ENCODE results near the gene PHOSPHO1.

PHOSPHO1 gene

DNA sequence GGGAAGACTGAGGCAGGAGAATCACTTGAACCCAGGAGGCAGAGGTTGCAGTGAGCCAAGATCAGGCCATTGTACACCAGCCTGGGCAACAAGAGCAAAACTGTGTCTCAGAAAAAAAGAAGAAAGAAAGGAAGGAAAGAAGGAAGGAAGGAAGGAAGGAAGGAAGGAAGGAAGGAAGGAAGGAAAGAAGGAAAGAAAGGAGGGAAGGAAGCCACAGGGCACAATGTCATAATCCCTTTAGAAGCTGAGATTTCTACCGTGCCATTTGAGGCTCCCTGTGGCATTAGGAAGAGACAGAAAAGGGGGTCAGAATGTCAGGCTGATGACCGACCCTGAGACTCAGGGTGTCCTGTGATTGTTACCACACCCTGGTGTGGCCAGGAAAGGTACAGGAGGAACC lies 26.8 kb downstream of the PHOSPHO1 start:
- no peak for TF ChIP-seq ZFX (IDR thresholded peaks at IDR 0.05)
- TF ChIP-seq, protein P1, sequence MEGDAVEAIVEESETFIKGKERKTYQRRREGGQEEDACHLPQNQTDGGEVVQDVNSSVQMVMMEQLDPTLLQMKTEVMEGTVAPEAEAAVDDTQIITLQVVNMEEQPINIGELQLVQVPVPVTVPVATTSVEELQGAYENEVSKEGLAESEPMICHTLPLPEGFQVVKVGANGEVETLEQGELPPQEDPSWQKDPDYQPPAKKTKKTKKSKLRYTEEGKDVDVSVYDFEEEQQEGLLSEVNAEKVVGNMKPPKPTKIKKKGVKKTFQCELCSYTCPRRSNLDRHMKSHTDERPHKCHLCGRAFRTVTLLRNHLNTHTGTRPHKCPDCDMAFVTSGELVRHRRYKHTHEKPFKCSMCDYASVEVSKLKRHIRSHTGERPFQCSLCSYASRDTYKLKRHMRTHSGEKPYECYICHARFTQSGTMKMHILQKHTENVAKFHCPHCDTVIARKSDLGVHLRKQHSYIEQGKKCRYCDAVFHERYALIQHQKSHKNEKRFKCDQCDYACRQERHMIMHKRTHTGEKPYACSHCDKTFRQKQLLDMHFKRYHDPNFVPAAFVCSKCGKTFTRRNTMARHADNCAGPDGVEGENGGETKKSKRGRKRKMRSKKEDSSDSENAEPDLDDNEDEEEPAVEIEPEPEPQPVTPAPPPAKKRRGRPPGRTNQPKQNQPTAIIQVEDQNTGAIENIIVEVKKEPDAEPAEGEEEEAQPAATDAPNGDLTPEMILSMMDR (conservative IDR thresholded peaks at IDR 0.05): no peak
- no peak overlapping the region for H3K27ac ChIP-seq

- H3K27ac ChIP-seq: no peak overlapping the region
- TF ChIP-seq, protein P1 (conservative IDR thresholded peaks at IDR 0.05): no peak
- no peak for TF ChIP-seq ZFX (IDR thresholded peaks at IDR 0.05)
Observed at GRCh38 chr17:49201481-49201927, 29.1 kb downstream of the PHOSPHO1 start.

DNA sequence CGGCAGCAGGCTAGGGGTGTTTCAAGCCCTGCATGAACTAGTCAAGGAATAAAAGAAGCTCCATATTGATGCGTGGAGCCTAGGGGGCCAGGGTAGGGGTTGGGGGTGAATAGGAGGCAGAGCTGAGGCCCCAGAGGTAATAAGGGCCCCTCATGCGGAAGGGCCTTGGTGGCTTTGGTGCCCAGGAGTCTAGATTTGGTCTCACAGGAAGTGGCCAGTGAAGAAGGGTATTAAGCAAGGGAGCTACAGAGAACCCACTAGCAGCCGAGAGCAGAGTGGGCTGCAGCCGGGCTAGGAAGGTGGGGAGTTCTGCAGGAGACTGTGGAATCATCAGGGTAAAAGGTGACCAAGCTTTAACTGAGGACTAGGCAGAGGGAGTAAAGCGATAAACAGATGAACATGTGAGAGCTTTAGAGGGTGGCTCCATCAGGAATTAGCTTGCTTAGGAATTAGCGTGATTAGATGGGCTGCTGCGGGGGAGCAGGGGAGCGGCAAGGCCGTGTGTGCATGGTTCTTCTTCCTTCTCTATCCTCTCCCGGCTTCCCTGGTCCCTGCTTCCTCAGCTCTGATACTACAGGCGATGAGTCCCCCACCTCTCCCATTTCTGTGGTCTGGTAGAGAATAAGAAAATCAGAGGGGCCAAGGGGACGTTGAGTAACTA lies 30.0 kb downstream of the PHOSPHO1 start:
- no peak overlapping the region for H3K27ac ChIP-seq

GRCh38 chr17:49198211-49198610 lies 32.4 kb downstream of the PHOSPHO1 start:
- H3K27ac ChIP-seq: no peak overlapping the region
- TF ChIP-seq ZFX (IDR thresholded peaks at IDR 0.05): no peak
- TF ChIP-seq, protein P1 (conservative IDR thresholded peaks at IDR 0.05): no peak

More for the DNA sequence above, 30.0 kb downstream of the PHOSPHO1 start:
- TF ChIP-seq, protein P1 (conservative IDR thresholded peaks at IDR 0.05): no peak
- TF ChIP-seq ZFX (IDR thresholded peaks at IDR 0.05): no peak

DNA sequence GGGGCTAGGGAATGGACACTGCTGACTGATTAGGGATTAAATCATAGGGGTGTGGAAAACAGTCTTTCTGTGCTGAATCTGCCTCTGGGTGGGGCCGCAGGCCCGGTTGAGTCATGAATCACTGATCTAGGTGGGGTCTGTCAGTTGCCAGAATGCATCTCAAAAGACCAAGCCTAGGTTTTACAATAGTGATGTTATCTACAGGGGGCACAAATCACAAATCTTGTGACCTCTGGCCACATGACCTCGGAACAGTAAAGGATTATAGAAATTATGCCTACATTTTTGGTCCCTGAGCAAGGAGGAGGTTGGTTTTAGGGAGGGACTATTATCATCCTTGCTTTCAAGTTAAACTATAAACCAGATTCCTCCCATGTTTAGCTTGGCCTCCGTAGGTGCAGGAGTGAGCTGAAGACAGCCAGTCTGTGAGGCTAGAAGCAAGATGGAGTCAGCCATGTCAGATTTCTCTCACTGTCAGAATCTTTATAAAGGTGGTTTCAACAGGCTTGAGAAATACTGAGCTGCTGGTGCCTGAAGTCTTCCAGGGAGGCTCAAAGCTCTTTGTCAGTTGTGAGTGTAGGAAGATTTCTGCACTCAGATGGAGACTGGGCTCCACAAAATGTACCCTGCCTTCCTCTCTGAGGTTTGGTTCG lies 33.1 kb downstream of the PHOSPHO1 start:
- no peak overlapping the region for H3K27ac ChIP-seq
- no peak for TF ChIP-seq ZFX (IDR thresholded peaks at IDR 0.05)
- TF ChIP-seq, protein P1 (conservative IDR thresholded peaks at IDR 0.05): no peak

DNA sequence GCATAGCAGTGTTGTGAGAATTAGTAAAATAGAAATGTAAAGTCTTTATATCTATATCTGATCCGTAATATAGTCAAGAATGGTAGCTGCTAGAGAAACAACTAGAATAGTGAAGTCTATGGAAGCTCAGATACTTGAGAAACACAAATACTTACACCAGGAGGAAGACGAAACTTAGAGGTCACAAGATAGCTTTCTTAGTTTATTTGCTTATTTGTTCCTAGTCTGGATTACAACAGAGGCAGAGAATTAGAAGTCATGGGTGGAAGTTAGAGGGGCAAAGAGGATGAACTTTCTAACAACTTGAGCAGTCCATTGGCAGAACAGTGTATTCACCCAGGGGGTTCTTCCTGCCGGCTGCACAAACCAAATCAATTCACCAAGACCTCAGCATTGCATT lies 34.1 kb downstream of the PHOSPHO1 start:
- H3K27ac ChIP-seq: no peak overlapping the region

DNA sequence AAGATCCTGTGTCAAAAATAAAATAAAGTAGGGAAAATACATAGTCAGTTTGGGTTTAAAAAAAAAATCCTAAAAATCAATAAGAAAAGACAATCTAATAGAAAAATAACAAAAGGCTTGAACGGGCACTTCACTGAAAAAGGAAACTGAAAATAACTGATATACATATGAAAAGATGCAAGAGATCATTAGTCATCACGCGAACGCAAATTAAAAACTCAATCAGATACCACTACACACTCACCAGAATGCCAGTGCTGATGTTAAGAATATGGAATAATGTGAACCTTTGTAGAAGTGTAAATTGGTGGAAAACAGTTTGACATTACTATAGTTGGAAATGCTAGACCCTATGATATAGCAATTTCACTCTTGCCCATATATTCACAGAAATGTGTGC lies 34.8 kb downstream of the PHOSPHO1 start:
- TF ChIP-seq ZFX (IDR thresholded peaks at IDR 0.05): no peak
- TF ChIP-seq, protein P1 (conservative IDR thresholded peaks at IDR 0.05): no peak
- no peak overlapping the region for H3K27ac ChIP-seq

More for the DNA sequence above, 34.1 kb downstream of the PHOSPHO1 start:
- TF ChIP-seq ZFX (IDR thresholded peaks at IDR 0.05): no peak
- TF ChIP-seq, protein P1 (conservative IDR thresholded peaks at IDR 0.05): no peak

Measured in C4-2B (cell line).